ENCODE data around the gene CFAP20DC. TPM values are rescaled to one million over a fixed set of nuclear protein-coding genes. Genes with fewer than 3 reads are reported as not detected.

The CFAP20DC gene
- total RNA-seq, 2 donors from 2014 or later: 1.7 to 1.8 TPM

DNA sequence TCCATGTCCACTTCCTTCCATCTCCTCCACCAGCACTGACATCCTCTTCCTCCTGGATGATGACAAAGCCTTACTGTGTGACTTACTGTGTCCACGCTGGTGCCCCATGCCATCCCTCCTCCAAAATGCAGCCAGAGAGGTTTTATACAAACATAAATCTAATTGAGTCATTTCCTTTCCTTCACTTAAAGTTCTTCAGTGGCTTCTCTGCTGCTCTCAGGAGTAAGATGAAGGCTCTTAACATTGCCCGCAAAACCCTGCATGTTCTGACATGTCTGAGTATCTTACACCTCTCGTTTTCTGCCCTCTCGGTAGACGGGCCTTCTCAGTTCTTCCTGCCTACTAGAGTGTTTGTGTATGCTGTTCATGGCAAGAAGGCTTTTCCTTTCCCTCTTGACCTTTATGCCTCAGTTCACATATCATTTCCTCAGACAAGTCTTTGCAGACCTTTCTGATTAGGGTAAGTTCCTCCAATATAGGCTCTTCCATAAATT, 175.5 kb downstream of the CFAP20DC start:
- no peak for DNase-seq
- H3K9me3 ChIP-seq: no peaks in the 10 kb centered on the region
- TF ChIP-seq, protein P1, sequence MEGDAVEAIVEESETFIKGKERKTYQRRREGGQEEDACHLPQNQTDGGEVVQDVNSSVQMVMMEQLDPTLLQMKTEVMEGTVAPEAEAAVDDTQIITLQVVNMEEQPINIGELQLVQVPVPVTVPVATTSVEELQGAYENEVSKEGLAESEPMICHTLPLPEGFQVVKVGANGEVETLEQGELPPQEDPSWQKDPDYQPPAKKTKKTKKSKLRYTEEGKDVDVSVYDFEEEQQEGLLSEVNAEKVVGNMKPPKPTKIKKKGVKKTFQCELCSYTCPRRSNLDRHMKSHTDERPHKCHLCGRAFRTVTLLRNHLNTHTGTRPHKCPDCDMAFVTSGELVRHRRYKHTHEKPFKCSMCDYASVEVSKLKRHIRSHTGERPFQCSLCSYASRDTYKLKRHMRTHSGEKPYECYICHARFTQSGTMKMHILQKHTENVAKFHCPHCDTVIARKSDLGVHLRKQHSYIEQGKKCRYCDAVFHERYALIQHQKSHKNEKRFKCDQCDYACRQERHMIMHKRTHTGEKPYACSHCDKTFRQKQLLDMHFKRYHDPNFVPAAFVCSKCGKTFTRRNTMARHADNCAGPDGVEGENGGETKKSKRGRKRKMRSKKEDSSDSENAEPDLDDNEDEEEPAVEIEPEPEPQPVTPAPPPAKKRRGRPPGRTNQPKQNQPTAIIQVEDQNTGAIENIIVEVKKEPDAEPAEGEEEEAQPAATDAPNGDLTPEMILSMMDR (IDR thresholded peaks at IDR 0.05): no peak
- no peaks in the 10 kb centered on the region for H3K27me3 ChIP-seq
- no peak overlapping the region for H3K4me3 ChIP-seq
- no peak overlapping the region for H3K27ac ChIP-seq
- no peaks in the 10 kb centered on the region for H3K36me3 ChIP-seq
- intact Hi-C loops (cut with DNase I): no loop called here
- no peaks in the 10 kb centered on the region for H3K4me1 ChIP-seq
- no peak overlapping the region for H3K9ac ChIP-seq (ENCODE audit: low read depth in 2 of 2, low read length in 2 of 2)

DNA sequence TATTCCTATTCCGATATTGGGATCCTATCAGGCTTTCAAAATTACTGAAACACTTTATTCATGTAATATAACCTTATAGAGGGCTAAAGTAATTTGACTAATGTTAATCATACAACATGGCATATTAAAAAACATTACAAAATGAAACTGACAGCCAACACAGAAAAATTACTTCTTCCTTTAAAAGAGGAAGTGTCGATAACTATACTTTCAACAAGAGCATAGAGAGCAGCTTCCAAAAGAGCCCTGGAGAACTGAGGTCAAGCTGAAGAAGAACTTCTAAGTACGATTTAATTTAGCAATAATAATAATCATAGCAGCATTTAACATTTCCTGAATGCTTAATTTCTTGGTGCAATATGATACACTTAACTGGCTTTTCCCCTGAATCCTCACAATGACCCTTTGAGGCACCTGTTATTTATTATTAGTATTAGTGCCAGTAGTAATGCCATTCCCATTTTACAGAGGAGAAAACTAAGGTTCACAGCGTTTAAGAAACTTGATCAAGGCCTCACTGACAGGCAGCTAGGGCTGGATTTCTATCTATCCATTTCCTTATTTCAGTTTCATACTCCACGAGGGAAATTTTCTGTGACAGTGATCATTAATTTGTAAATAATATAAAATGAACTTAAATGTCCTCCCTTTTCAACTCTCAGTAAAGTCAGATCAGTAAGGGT, 181.6 kb downstream of the CFAP20DC start:
- no peaks in the 10 kb centered on the region for H3K9me3 ChIP-seq
- no peak overlapping the region for H3K4me3 ChIP-seq
- TF ChIP-seq, protein P1 (IDR thresholded peaks at IDR 0.05): no peak

DNA sequence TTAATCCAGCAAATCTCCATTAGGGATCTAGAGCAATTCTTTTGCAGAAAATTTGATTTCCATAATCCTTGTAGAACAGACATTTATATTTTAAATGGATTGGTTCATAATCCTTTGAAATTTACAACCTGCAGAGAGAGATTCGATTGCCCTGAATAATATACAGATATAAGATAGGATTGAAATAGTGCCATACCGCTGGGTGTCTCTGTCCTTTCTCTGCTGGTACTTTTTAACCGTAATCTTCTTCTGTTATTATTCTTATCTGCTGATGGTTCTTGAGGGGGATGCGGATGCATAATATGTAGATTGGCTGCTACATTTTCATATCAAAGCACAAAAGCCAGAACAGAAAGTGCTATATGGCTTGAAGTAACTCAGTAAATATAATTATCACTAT, 182.2 kb downstream of the CFAP20DC start:
- no peak overlapping the region for H3K4me3 ChIP-seq
- no peaks in the 10 kb centered on the region for H3K4me1 ChIP-seq
- no peaks in the 10 kb centered on the region for H3K36me3 ChIP-seq
- no peak for DNase-seq
- no peaks in the 10 kb centered on the region for H3K9me3 ChIP-seq
- TF ChIP-seq, protein P1 (IDR thresholded peaks at IDR 0.05): no peak
- no peak overlapping the region for H3K27ac ChIP-seq
- H3K9ac ChIP-seq (ENCODE audit: low read depth in 2 of 2, low read length in 2 of 2): no peak overlapping the region
- H3K27me3 ChIP-seq: no peaks in the 10 kb centered on the region
- intact Hi-C loops (cut with DNase I): no loop called here

More for the DNA sequence above, 181.6 kb downstream of the CFAP20DC start:
- Histone ChIP-seq H3K36me3 (no peaks in the 10 kb centered on the region), H3K9ac (ENCODE audit: low read depth in 2 of 2, low read length in 2 of 2) (no peak overlapping the region), H3K27ac (no peak overlapping the region), H3K27me3 (no peaks in the 10 kb centered on the region), H3K4me1 (no peaks in the 10 kb centered on the region)
- intact Hi-C loops (cut with DNase I): no loop called here
- no peak for DNase-seq

DNA sequence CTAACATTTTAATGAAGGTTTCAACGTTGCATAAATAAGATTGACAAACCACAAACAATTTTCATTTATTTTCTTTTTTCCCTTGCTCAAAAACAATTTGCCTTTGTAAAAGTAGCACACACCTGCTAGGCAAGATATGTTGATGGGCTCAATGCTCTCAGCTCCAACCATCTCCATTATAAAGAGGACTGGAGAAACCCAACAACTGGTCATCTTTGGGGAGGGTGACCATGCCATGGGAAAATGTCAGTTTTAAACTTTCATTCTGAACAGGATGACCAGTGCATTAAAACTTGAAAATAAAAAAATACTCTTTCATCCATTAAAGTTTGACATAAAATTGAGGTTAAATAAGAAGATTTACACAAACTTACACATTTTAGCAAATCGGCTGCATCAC, 183.7 kb downstream of the CFAP20DC start:
- Histone ChIP-seq H3K9ac (ENCODE audit: low read depth in 2 of 2, low read length in 2 of 2) (no peak overlapping the region), H3K27me3 (no peaks in the 10 kb centered on the region), H3K4me3 (no peak overlapping the region), H3K36me3 (no peaks in the 10 kb centered on the region), H3K9me3 (no peaks in the 10 kb centered on the region), H3K4me1 (no peaks in the 10 kb centered on the region), H3K27ac (no peak overlapping the region)
- DNase-seq: no peak
- intact Hi-C loops (cut with DNase I): no loop called here
- TF ChIP-seq, protein P1 (IDR thresholded peaks at IDR 0.05): no peak

DNA sequence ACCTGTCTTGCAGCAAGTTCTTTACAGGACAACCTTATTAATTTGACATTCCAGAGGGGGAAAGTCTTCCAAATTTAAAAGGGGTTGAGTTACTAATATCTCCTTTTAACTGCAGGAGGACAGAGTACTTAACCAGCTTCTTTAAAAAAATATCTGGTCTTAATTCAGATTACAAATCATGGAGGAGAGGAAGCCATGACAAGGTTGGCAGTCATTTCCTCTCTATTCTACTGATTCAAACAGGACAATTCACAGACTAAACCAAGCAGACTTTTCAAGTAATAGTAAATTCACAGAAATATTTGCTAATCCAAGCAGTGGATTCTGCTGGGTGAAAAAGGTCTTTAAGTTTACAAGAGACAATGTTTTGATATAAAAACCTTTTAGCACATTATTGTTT, 185.3 kb downstream of the CFAP20DC start:
- Histone ChIP-seq H3K9me3 (no peaks in the 10 kb centered on the region), H3K4me3 (no peak overlapping the region), H3K9ac (ENCODE audit: low read depth in 2 of 2, low read length in 2 of 2) (no peak overlapping the region), H3K27ac (no peak overlapping the region), H3K36me3 (no peaks in the 10 kb centered on the region), H3K27me3 (no peaks in the 10 kb centered on the region), H3K4me1 (no peaks in the 10 kb centered on the region)
- no peak for DNase-seq
- intact Hi-C loops (cut with DNase I): no loop called here
- TF ChIP-seq, protein P1 (IDR thresholded peaks at IDR 0.05): no peak
